SU-DHL-6 (cell line): ENCODE results near the gene RASGRP3.

Experiments used
- EZH2phosphoT487 ChIP-seq: fragments of 200-600 bp; sonication (generic), shearing (Covaris generic); conservative IDR thresholded peaks from 2 replicates; pipeline ENCODE4 v1.6.1; 2018; ENCODE audit warnings: mild to moderate bottlenecking, antibody characterized with exemption, low read length, moderate library complexity, mixed read lengths
- TF ChIP-seq, protein P1 (sequence below): fragments of 200-600 bp; sonication (generic); IDR thresholded peaks from one replicate; pipeline ENCODE4 v1.5.1; 2017; ENCODE audit warnings: antibody characterized with exemption, mild to moderate bottlenecking, low read length, moderate library complexity; ENCODE audit not compliant: insufficient read depth, poor library complexity, severe bottlenecking

DNA sequence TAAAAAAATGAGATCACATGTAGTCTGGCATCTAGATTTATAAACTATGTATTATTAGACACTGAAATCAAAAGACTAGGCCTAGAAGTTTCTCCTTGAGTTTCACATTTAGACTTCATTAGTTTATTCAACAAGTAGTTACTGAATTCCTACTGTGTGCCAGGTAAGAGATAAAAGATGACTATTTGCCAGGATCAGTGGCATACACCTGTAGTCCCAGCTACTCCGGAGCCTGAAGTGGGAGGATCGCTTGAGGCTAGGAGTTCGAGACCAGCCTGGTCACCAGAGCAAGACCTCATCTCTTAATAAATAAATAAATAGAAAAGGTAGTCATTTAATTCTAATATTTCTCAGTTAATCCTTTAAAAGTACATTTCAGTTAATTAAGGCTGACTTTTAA, 120.6 kb downstream of the RASGRP3 start:
- TF ChIP-seq, protein P1, sequence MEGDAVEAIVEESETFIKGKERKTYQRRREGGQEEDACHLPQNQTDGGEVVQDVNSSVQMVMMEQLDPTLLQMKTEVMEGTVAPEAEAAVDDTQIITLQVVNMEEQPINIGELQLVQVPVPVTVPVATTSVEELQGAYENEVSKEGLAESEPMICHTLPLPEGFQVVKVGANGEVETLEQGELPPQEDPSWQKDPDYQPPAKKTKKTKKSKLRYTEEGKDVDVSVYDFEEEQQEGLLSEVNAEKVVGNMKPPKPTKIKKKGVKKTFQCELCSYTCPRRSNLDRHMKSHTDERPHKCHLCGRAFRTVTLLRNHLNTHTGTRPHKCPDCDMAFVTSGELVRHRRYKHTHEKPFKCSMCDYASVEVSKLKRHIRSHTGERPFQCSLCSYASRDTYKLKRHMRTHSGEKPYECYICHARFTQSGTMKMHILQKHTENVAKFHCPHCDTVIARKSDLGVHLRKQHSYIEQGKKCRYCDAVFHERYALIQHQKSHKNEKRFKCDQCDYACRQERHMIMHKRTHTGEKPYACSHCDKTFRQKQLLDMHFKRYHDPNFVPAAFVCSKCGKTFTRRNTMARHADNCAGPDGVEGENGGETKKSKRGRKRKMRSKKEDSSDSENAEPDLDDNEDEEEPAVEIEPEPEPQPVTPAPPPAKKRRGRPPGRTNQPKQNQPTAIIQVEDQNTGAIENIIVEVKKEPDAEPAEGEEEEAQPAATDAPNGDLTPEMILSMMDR: no peak
- TF ChIP-seq EZH2phosphoT487: no peak
